Stimulated activated CD8-positive, alpha-beta memory T cell treated with anti-CD3 and anti-CD28 coated beads, Interleukin-4, amount 100 ng/mL, for 1 hour (primary cell): ENCODE measurements around the gene CSNK1G1.
"Not testable (repeated sequence)": the region's sequence is repeated elsewhere in the genome, so short reads cannot be mapped to it uniquely, and the experiment has no call there.

Source experiments
- DNase-seq, 2 donors: peaks; one replicate each; pipeline ENCODE4 v3.0.0-alpha.2; 2020; ENCODE audit warnings: low read depth in 2 of 2, low spot score in 1 of 2

Gene CSNK1G1

GRCh38 chr15:64351265-64351664, 4.7 kb downstream of the CSNK1G1 start:
- DNase-seq, result no peak

- DNase-seq, result no peak
These were observed 6.6 kb downstream of the CSNK1G1 start for GRCh38 chr15:64349375-64349774.

GRCh38 chr15:64348455-64348854, 7.5 kb downstream of the CSNK1G1 start:
- DNase-seq, result no peak

- not testable (repeated sequence) for DNase-seq
These were observed 9.7 kb downstream of the CSNK1G1 start for GRCh38 chr15:64346242-64346641.

- no peak for DNase-seq
These were observed 11.2 kb downstream of the CSNK1G1 start for GRCh38 chr15:64344651-64345294.

GRCh38 chr15:64343841-64344240, 12.1 kb downstream of the CSNK1G1 start:
- DNase-seq, result no peak

- DNase-seq, result no peak
These were observed 12.8 kb downstream of the CSNK1G1 start for GRCh38 chr15:64343222-64343621.

- DNase-seq, result no peak
These were observed 14.0 kb downstream of the CSNK1G1 start for GRCh38 chr15:64341961-64342360.

GRCh38 chr15:64340355-64340754, 15.6 kb downstream of the CSNK1G1 start:
- DNase-seq, result no peak

- no peak for DNase-seq
These were observed 18.2 kb downstream of the CSNK1G1 start for GRCh38 chr15:64337761-64338160.

GRCh38 chr15:64333986-64334929, 21.7 kb downstream of the CSNK1G1 start:
- DNase-seq, result no peak

- no peak for DNase-seq
These were observed 22.5 kb downstream of the CSNK1G1 start for GRCh38 chr15:64333516-64333915.

GRCh38 chr15:64331668-64332067, 24.3 kb downstream of the CSNK1G1 start:
- DNase-seq, result not testable (repeated sequence)

GRCh38 chr15:64326975-64327374, 29.0 kb downstream of the CSNK1G1 start:
- DNase-seq, result not testable (repeated sequence)

GRCh38 chr15:64326458-64326857, 29.5 kb downstream of the CSNK1G1 start:
- DNase-seq, result not testable (repeated sequence)

GRCh38 chr15:64324165-64324877, 31.7 kb downstream of the CSNK1G1 start:
- no peak for DNase-seq

- no peak for DNase-seq
These were observed 40.8 kb downstream of the CSNK1G1 start for GRCh38 chr15:64315216-64315615.

GRCh38 chr15:64314456-64314855, 41.5 kb downstream of the CSNK1G1 start:
- no peak for DNase-seq

GRCh38 chr15:64311566-64311965, 44.4 kb downstream of the CSNK1G1 start:
- no peak for DNase-seq

- DNase-seq, result no peak
These were observed 45.9 kb downstream of the CSNK1G1 start for GRCh38 chr15:64310036-64310435.

GRCh38 chr15:64305261-64305660, 50.7 kb downstream of the CSNK1G1 start:
- DNase-seq, result no peak

GRCh38 chr15:64289550-64289949, 66.4 kb downstream of the CSNK1G1 start:
- no peak for DNase-seq
